GM19463 (cell line): Measurements from ENCODE around the gene YAF2.
"Not testable (repeated sequence)": the region's sequence is repeated elsewhere in the genome, so short reads cannot be mapped to it uniquely, and the experiment has no call there.

Source experiments
- ATAC-seq: cut with Tn5 transposase; IDR thresholded peaks from one replicate; pipeline ENCODE4 v1.9.1; 2021; ENCODE audit warnings: mild to moderate bottlenecking, moderate library complexity; ENCODE audit not compliant: unreplicated experiment

Gene YAF2

DNA sequence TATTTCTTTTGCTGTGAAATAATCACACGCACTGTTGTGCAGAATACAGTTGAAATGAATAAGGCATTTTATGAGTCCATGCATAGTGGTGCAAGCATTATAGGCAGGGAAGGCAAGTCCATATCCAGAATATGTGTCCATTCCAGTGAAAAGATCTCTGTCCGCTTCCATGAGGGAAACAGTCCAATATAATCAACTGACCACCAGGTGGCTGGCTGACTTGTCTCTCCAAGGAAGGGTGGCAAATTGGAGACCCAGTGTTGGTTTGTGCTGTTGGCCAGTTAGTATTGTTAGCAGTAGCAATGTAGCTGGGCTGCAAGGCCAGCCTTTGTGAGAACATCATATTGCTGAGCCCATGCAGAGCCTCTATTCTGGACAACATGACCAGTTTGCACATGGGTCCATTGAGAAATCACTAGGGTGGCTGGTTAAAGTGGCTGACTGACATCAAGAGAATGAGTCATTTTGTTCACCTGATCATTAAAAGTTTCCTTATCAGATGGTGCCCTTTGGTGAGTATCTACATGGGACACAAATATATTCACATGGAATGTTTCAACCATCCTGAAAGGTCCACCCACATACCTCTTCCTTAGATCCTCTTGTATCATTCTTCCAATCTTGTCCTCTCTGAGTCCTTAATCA is 17.3 kb upstream of the YAF2 start:
- peak; percentile 42 for ATAC-seq

DNA sequence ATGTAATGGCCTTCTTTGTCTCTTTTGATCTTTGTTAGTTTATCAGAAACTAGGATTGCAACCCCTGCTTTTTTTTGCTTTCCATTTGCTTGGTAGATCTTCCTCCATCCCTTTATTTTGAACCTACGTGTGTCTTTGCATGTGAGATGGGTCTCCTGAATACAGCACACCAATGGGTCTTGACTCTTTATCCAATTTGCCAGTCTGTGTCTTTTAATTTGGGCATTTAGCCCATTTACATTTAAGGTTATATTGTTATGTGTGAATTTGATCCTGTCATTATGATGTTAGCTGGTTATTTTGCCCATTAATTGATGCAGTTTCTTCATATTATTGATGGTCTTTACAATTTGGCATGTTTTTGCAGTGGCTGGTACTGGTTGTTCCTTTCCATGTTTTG is 14.6 kb upstream of the YAF2 start:
- ATAC-seq = not testable (repeated sequence)

DNA sequence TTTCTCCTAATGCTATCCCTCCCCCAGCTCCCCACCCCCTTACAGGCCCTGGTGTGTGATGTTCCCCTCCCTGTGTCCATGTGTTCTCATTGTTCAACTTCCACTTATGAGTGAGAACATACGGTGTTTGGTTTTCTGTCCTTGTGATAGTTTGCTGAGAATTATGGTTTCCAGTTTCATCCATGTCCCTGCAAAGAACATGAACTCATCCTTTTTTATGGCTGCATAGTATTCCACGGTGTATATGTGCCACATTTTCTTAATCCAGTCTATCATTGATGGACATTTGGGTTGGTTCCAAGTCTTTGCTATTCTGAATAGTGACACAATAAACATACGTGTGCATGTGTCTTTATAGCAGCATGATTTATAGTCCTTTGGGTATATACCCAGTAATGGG is 11.0 kb upstream of the YAF2 start:
- ATAC-seq = not testable (repeated sequence)

DNA sequence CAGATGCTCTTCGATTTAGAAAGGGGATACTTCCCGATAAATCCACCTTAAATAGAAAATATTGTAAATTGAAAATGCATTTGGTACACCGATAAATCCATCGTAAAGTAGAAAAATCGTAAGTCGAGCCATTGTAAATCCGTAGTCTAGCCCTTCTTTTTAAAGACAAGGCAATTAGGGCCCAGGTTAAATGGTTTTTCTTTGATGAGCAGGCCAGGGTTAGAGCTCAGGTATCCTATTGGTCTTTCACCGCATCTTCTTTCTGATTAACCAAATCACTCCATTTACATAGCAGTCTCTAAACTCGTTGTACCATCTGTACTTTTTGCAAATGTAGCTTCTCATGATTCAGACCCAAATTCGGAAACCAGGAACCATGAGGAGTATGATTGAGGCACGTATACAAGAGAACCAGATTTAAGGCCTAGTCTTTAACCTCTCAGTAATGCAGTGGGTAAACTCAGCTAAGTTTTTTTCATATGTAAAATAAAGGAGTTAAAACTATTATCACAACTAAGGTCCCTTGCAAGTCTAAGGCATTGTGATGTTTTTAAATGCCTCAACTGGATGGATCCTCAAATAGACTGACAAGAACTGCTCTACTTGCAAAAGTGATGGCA is 2.2 kb upstream of the YAF2 start:
- no peak for ATAC-seq

DNA sequence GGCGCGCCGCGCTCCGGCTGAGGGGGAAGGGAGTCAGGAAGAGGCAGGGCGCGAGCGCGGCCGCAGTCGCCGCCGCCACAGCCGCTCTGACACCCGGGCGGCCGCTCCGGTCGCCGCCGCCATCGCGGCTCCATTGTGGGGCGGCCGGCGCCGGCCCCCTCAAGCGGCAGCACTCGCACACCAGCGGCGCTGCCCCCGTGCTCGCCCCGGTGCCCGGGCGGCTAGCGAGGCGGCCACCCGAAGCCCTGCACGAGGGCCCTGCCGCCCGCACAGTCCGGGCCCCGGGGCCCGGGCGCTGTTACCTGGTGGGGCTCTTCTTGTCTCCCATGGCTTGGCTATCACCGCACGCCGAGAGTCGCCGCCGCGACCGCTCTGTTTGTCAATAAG is 202 bp downstream of the YAF2 start:
- peak; percentile 23 for ATAC-seq

DNA sequence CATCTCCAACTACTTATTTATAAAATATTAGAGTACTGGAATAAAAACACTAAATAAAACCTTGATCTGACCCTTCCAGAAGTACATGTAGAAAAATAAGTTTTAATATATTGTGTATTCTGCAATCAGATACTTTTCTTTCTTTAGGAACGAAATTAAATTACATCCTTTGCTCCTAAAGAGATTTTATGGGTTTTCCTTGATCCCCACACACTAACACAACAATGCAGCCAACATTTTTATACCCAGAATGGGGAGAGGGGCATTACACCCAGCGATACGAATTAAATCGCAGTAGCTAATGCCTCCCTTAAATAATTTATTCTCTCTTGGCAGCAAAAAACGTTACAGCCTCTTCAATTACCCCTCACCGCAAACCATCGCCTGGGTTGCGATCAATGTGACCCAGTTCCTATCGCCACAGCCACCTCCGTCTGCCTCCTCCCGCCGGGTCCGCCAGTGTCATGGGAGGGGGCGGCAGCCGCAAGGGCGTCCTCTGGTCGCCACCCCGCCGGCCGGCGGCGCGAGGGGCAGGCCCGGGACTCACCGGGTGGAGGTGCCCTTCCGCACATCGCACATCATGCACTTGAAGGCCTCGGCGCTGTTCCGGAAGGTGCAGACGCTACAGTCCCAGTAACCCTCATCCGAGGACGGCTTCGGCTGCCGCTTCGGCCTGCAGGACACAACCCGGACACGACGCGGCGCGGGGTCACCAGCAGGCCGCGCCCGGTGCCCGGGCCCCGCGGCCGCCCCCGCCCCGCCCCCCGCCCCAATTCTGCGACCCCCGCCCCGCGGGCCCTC is 796 bp downstream of the YAF2 start:
- peak; percentile 76 for ATAC-seq

DNA sequence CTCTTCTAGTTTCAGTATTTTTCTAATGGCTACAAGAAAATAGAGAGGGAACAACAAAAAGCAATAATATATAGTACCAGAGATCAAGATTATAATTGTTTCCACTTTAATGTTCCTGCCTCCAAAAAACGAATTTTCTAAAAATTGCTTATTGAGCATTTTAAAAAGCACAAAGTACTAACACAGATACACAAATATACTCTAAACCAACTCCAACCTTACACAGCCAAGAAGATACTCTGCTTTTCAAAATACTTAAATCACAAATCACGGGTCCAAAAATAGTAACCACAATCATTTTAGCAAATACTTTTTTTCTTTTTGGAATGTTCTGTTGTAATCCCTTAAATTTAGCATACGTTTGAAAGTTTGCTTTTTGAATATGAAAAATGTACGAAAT is 2.0 kb downstream of the YAF2 start:
- ATAC-seq = no peak

DNA sequence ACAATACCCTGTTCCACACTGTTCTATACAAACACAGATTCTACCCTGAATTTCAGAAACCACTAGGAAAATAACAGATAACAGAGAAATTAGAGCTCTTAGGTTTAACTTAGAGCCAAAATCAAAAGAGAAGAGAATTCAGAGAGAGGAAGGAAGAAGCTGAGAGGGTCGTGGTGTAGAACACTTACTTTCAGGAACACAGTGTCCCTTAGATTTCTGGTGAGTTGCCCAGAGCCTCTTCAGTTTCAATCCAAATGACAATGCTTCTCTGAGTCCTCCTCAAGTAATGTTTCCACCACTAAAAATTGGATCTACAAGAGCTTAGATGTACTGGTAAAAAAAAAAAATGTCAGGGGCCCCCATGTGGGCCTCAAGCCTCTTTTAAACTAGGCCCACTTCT is 2.6 kb downstream of the YAF2 start:
- ATAC-seq = no peak

DNA sequence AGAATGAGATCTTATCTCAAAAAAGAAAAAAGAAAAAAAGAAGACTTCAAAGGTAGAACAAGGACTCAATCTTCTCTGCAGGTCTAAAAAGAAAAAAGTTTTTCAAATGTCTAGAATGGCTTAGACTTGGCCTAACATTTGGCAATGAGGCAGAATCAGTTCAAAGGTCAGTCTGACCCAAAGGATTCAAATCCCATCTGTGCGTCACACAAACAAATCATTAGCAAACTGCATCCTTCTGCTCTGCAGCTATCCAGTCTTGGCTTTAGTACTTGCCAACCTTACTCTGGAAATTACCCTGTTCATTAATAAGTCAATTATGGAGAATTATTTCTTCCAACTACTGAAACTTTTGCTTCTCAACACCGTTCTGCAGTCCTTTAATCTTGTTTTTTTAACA is 3.1 kb downstream of the YAF2 start:
- ATAC-seq = no peak

DNA sequence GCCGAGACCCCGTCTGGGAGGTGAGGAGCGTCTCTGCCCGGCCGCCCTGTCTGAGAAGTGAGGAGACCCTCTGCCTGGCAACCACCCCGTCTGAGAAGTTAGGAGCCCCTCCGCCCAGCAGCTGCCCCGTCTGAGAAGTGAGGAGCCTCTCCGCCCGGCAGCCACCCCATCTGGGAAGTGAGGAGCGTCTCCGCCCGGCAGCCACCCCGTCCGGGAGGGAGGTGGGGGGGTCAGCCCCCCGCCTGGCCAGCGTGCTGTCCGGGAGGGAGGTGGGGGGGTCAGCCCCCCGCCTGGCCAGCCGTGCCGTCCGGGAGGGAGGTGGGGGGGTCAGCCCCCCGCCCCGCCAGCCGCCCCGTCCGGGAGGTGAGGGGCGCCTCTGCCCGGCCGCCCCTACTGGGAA is 10.5 kb downstream of the YAF2 start:
- ATAC-seq = not testable (repeated sequence)

DNA sequence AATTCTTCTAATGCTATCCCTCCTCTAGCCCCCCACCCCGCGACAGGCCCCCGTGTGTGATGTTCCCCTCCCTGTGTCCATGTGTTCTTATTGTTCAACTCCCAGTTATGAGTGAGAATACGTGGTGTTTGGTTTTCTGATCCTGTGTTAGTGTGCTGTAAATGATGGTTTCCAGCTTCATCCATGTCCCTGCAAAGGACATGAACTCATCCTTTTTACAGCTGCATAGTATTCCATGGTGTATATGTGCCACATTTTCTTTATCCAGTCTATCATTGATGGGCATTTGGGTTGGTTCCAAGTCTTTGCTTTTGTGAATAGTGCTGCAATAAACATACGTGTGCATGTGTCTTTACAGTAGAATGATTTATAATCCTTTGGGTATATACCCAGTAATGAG is 13.5 kb downstream of the YAF2 start:
- not testable (repeated sequence) for ATAC-seq

DNA sequence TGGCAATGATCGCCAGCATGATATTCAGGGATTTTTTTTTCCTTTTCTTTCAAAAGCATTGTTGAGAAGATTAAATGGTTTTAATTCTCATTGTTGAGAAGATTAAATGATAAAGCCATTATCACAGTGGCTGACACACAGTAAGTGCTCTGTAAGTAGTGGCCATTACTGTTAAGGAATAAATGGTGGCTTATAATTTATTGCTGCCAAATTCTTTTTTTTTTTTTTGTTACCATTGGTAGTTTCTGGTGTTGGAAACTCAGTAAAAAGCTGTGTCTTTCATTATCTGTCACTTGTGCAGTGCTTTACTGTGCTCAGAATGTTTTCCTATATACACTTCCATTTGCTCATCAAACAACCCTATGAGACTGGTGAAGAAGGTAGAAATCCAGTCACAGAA is 15.3 kb downstream of the YAF2 start:
- ATAC-seq = no peak

DNA sequence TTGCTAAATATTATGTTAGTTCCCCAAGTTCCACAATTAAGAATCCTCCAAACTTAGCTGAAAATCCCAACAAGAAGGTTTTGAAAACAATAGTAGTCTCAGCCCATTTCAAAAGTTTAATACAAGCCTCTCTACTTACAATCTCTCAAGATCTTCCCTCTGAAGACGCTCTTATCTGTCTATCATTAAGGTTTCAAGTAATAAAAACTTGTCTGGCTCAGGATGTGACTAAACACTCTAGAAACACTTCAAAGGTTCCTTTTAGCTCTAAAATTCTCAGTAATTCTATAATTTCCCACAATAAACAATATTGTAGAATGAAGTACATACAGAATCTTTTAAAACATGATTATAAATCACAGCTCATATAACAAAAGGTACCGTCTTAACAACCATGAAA is 16.3 kb downstream of the YAF2 start:
- no peak for ATAC-seq

DNA sequence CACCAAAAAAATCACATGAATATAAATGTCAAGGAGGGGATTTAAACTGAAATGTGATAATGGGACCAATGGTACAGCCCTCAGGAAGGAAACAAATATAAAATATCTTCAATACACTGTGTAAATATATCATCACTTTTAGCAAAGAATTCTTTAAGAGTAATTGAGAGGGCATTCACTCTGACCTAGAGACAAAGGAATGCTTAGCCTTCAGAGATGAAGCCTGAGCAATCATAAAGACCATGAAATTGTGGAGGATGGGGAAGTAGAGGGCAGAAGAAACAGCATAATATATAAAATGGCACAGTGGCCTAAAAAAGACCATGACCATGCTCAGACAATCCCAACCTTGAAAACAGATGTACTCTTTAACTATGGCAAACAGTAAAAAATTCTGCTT is 20.4 kb downstream of the YAF2 start:
- ATAC-seq = no peak

DNA sequence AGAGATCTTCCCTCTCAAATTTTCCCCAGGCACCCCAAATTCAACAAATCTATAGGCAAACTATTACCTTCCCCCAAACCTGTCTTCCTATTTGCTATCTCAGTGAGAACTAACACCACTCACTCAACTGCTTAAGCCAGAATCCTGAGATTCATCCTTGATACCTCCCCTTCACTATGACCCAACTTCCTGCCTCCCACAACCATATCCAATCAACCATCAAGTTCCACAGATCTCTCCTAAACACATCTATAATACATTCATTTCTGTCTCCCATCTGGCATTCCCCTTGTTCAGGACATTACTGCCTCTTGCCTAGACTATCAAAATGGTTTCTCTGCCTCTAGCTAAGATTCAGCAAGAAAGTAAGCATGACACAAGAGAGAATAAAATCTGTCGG is 21.3 kb downstream of the YAF2 start:
- ATAC-seq = no peak

DNA sequence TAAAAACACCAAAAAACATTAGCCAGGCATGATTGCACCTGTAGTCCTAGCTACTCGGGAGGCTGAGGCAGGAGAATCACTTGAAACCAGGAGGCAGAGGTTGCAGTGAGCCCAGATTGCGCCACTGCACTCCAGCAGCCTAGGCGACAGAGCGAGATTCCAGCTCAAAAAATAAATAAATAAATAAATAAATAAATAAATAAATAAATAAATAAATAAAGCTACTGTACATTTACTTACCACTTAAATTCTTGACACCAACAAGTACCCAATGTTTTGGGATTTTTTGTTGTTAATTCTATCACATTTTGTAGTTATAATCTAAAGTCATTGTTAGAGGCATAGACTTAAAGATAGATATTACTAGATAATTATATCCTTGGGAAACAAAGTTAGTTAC is 22.3 kb downstream of the YAF2 start:
- not testable (repeated sequence) for ATAC-seq

DNA sequence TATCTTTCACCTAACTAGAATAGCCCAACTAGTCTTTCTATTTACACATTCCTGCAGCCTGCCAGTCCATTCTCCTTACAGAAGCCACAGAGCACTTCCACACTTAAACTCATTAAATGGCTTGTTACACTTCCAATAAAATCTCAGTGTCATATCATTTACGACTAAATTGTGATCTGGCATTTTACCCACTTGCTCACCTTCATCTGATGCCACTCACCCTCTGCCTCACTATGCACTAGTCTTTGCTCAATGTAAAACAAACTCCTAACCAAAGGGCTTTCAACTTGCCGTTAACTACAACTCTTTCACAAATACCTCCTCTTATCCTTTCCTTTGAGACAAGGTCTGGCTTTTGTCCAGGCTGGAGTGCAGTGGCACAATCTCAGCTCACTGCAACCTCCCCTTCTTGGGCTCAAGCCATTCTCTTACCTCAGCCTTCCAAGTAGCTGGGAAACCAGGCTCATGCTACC is 24.1 kb downstream of the YAF2 start:
- ATAC-seq = no peak

DNA sequence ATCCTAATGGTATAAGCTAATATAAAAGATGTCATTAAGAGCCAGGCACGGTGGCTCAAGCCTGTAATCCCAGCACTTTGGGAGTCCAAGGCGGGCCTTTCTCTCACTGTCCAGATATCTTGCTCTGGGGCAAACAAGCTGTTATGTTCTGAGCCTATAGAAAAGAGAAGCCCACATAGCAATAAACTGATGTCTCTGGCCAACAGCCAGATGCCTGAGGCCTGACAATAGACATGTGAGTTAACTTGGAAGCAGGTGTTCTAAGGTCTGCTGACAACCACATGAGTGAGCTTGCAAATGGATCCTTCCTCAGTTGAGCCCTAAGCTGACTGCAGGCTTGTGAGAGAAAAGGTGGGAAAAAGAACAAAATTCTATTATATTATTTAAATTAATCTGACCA is 25.0 kb downstream of the YAF2 start:
- ATAC-seq = no peak

DNA sequence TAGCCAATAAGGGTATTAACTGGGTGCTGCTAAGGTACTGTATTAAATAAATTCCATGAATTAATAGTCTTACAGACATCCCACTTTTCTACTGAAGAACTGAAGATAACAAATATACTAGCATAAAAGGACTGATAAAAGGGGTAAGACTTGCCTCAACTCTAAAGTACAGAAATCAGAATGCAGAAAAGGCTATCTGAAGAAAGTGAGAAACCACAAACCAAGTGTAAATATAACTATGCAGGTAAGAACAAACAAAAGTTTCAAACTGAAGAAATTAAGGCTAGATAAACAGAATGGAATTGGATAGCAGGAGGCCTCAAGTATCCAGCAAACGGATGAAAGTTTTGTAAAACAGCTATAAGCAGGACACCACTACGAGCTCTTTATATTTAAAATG is 29.5 kb downstream of the YAF2 start:
- ATAC-seq = no peak

DNA sequence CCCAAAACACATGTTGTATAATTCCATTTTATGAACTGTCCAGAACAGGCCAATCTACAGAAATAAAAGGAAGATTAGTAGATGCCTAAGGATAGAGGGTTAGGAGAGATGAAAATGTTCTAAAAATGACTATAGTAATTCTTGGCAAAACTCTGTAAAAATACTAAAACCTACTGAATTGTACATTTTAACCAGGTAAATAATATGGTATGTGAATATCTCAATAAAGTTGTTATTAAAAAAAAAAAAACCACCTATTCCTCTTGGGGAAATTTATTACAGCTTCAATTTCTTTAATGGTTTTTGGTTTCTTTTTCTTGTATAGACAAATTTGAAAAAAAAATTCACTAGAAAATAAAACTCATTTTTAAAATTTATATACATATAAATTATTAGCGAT is 33.2 kb downstream of the YAF2 start:
- ATAC-seq = no peak

DNA sequence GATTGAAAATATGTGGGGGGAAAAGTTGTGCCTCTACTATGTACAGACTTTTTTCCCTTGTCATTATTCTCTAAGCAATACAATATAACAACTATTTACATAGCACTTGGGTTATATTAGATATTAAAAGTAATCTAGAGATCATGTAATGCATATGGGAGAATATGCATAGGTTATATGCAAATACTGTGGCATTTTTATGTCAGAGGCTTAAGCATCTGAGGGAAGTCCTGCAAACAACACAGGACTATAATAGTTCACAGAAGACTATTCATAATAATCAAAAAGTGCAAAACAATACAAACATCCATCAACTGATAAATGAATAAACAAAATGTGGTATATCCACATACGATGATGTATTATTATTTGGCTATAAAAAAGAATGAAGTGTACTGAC is 33.7 kb downstream of the YAF2 start:
- no peak for ATAC-seq

DNA sequence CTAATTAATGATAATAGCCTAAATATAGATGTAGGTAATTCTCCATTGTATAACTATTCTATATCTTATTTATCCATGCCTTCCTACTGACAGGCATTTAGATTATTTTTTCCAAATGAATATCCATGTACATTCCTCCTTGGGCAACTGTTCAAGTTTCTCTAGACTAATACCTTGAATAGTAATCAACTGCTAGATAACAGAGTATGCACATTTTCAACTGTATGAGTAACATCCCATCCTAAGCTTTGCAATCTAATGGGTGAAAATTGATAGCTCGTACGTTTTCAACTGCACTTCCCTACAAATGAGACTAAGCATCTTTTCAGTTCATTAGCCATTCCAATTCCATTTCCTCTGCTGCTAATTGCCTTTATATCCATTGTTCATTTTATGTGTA is 37.0 kb downstream of the YAF2 start:
- no peak for ATAC-seq
